GM12865 (cell line): ENCODE data around the gene SLC25A17.

Experiments
- DNase-seq: peaks from one replicate; pipeline ENCODE4 v3.0.0; 2010; ENCODE audit warnings: low read depth
- H3K4me3 ChIP-seq: 2 replicates; pipeline ENCODE4 v1.5.1; 2011; ENCODE audit warnings: mild to moderate bottlenecking, low read depth, low read length, control low read depth
- TF ChIP-seq, protein P1 (sequence below): IDR thresholded peaks from 2 replicates; pipeline ENCODE4 v1.5.1; 2011; ENCODE audit warnings: low read length, control low read depth, low read depth, inconsistent platforms; ENCODE audit not compliant: insufficient read depth; ENCODE audit errors: missing control alignments

SLC25A17 gene

DNA sequence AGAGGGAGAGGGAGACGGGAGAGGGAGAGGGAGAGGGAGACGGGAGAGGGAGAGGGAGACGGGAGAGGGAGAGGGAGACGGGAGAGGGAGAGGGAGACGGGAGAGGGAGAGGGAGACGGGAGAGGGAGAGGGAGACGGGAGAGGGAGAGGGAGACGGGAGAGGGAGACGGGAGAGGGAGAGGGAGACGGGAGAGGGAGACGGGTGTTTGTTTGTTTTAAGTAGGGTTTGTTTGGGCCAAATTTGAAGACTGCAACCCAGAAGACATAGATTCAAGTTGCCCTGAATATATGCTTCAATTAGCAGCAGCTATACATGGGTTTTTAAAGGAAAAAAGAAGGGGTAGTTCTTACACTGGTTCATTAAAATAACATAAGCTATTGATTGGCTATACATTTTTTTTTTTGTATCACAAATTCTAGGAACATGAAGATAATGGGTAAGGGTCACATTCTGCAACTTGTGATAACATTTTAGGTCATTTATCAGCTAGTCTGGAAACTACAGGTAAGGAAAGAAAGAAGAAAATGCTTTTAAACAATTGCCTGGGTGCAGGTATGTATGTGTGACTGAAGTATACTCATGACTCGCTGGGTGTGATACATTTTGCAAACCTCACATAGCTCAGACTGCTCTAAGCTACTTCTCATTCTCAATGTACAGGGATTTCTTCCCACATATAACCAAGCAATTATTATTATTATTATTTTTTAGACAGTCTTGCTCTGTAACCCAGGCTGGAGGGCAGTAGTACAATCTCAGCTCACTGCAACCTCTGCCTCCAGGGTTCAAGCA lies 72.5 kb downstream of the SLC25A17 start:
- no peak overlapping the region for H3K4me3 ChIP-seq
- TF ChIP-seq, protein P1, sequence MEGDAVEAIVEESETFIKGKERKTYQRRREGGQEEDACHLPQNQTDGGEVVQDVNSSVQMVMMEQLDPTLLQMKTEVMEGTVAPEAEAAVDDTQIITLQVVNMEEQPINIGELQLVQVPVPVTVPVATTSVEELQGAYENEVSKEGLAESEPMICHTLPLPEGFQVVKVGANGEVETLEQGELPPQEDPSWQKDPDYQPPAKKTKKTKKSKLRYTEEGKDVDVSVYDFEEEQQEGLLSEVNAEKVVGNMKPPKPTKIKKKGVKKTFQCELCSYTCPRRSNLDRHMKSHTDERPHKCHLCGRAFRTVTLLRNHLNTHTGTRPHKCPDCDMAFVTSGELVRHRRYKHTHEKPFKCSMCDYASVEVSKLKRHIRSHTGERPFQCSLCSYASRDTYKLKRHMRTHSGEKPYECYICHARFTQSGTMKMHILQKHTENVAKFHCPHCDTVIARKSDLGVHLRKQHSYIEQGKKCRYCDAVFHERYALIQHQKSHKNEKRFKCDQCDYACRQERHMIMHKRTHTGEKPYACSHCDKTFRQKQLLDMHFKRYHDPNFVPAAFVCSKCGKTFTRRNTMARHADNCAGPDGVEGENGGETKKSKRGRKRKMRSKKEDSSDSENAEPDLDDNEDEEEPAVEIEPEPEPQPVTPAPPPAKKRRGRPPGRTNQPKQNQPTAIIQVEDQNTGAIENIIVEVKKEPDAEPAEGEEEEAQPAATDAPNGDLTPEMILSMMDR: no peak

DNA sequence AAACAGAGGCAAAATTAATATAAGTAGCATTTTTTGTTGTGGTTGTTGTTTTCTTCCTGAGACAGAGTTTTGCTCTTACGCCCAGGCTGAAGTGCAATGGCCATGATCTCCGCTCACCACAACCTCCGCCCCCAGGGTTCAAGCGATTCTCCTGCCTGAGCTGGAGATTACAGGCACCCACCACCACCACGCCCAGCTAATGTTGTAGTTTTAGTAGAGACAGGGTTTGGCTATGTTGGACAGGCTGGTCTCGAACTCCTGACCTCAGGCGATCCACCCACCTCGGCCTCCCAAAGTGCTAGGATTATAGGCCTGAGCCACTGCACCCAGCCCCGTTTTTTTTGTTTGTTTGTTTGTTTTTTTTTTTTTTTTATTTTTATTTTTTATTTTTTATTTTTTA lies 75.4 kb downstream of the SLC25A17 start:
- TF ChIP-seq, protein P1: no peak
- H3K4me3 ChIP-seq: no peak overlapping the region
- DNase-seq: no peak

More for the DNA sequence above, 72.5 kb downstream of the SLC25A17 start:
- no peak for DNase-seq

DNA sequence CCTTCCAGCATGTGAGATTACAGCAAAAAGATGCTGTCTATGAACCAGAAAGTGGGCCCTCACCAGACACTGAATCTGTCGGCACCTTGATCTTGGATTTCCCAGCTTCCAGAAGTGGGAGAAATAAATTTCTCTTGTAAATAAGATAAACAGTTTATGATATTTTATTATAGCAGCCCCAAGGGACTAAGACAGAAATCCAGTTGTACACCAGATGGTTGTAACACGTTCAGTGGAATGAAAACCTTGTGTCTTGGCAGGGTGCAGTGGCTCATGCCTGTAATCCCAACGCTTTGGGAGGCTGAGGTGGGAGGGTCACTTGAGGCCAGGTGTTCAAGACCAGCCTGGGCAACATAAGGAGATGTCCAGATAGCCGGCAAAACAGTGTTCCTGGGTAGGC lies 78.0 kb downstream of the SLC25A17 start:
- no peak for DNase-seq
- H3K4me3 ChIP-seq: no peak overlapping the region

DNA sequence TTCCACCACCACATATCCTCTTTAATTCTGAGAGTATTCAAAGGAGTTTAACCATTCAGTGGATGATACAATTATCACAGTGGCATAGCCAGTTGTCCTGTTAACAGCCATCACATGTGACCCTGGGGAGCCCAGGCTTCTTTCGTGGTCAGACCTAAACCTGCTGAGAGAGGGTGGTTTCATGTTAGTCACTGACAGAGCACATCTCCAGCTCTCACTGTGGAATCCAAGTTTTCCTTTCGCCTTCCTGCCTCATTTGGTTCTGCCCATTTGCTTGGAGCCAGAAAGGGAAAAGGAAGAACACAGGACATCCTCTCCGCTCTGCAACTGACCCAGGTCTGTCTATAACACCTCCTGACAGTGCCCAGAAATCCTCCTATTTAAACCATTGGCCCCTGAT lies 79.4 kb downstream of the SLC25A17 start:
- TF ChIP-seq, protein P1: no peak
- DNase-seq: no peak
- no peak overlapping the region for H3K4me3 ChIP-seq

More for the DNA sequence above, 78.0 kb downstream of the SLC25A17 start:
- TF ChIP-seq, protein P1: no peak

DNA sequence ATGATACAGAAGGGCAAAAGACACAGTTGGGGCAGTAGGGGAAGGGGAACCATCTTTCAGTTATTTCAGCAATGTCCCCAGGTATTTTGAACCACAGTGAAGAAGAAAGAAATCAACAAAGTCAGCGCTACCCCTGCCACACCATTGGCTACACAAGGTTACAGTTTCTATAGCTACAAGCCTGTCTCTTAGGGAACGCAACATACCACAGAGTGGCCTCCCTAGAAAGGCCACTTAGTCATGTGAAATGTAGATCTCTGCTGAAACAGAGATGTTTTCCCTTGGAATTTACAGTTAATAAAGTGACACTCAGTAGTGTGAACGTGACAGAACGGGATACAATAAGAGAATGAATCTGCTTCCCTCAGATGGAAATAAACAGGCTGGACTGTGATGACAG lies 85.2 kb downstream of the SLC25A17 start:
- H3K4me3 ChIP-seq: no peak overlapping the region
- DNase-seq: no peak
- TF ChIP-seq, protein P1: no peak

DNA sequence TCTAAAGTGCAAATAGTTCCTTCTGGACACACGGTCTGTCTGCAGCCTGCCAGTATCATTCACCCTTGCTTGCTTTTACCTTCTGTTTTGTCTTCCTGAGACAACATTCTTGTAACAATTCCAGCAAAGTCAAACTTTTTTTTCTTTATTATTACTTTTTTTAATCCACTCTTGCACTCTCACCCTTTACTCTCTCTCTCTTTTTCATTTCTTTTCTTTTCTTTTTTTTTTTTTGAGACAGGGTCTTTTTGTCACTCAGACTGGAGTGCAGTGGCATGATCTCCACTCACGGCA lies 86.2 kb downstream of the SLC25A17 start:
- TF ChIP-seq, protein P1: no peak
- H3K4me3 ChIP-seq: no peak overlapping the region
- DNase-seq: no peak

DNA sequence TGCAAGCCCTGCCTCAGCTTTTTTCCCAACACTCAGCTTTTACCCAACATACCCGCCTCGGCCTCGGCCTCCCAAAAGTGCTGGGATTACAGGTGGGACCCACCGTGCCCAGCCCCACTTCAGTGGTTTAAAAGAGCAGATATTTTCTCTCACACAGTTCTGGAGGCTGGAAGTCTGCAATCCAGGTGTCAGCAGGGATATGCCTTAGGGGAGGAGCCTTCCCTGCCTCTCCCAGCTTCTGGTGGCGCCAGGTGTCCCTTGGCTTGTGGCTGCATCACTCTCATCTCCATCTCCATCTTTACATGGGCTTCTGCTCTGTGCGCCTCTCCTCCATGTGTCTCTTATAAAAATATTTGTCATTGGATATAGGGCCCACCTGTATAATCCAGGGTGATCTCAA lies 89.9 kb downstream of the SLC25A17 start:
- H3K4me3 ChIP-seq: no peak overlapping the region
- DNase-seq: no peak
- TF ChIP-seq, protein P1: no peak
